Right lobe of liver (tissue), 6 donors: Measurements from ENCODE around the gene PELI3. TPM values are rescaled to one million over a fixed set of nuclear protein-coding genes. Genes with fewer than 3 reads are reported as not detected.
"Not testable (repeated sequence)": the region's sequence is repeated elsewhere in the genome, so short reads cannot be mapped to it uniquely, and the experiment has no call there.

Source experiments
- ATAC-seq, 4 donors: fragments of 200-7000 bp; cut with Tn5 transposase; one replicate each; pipeline ENCODE4 v1.9.1; 2020; ENCODE audit warnings: mild to moderate bottlenecking in 4 of 4, moderate library complexity in 4 of 4
- DNase-seq, 3 donors: peaks; one replicate each; pipeline ENCODE4 v3.0.0-alpha.2; 2020
- H3K27ac ChIP-seq, 3 donors: fragments of 200-600 bp; one replicate each; pipeline ENCODE4 v1.8.0; 2022
- H3K27me3 ChIP-seq, 2 donors: fragments of 200-600 bp; one replicate each; pipeline ENCODE4 v1.8.0; 2022
- H3K36me3 ChIP-seq, 4 donors: fragments of 200-600 bp; sonication (generic) in 1 of 4; one replicate each; pipeline versions ENCODE4 v1.5.1 to v1.8.0; 2017 to 2022; ENCODE audit warnings: control low read depth in 1 of 4
- H3K4me1 ChIP-seq, 4 donors: fragments of 200-600 bp; sonication (generic) in 1 of 4; one replicate each; pipeline versions ENCODE4 v1.5.1 to v1.8.0; 2017 to 2022; ENCODE audit warnings: control low read depth in 1 of 4
- H3K4me3 ChIP-seq, 3 donors: fragments of 200-600 bp; one replicate each; pipeline ENCODE4 v1.8.0; 2022
- H3K9me3 ChIP-seq, 4 donors: fragments of 200-600 bp; sonication (generic) in 1 of 4; one replicate each; pipeline versions ENCODE4 v1.5.1 to v1.8.0; 2017 to 2022; ENCODE audit warnings: control low read depth in 1 of 4
- POLR2A ChIP-seq: fragments of 450-650 bp; IDR thresholded peaks from one replicate; pipeline ENCODE4 v1.6.1; 2017; ENCODE audit warnings: antibody characterized with exemption, mild to moderate bottlenecking
- WGBS: methylation state at CpG from one replicate; pipeline ENCODE4 v1.1.6; 2018; ENCODE audit warnings: low coverage, low lambda C conversion rate; ENCODE audit not compliant: insufficient coverage; ENCODE audit errors: missing lambda C conversion rate; 5-methylcytosine and 5-hydroxymethylcytosine counted together
- intact Hi-C, 2 donors: fragments of 100-400 bp; cut with DNase I; formaldehyde crosslinking; loops; one replicate each; pipeline versions ENCODE4 v1.11.2 to v1.14.1; 2022
- total RNA-seq, 6 experiments: library from RNA; depleted of rRNA in 2 of 6; stranded (reverse); fragments of >200 nt in 2 of 6; fragmentation: NEBNext Ultra II Directional in 3 of 6; extraction: Animal tissue kit (Norgen Biotek cat#: 25700) in 3 of 6; gene quantifications; one replicate each; pipeline versions ENCODE4 v1.1.0 to v1.2.4, GENCODE V29; 2016 to 2023
- TF ChIP-seq, protein P1 (sequence below), 4 donors: fragments of 200-600 bp in 3 of 4; fragments of 450-650 bp in 1 of 4; IDR thresholded peaks; one replicate each; pipeline versions ENCODE4 v1.5.1 to v1.8.0; 2016 to 2022; ENCODE audit warnings: antibody characterized with exemption in 4 of 4, mild to moderate bottlenecking in 2 of 4
- donor health status: DM: no; HTN: yes; CAD: no.
- donor health status: DM: no; HTN: no; CAD: no.
- donor health status: DM: no; HTN: no; CAD: no.
- donor health status: DM: no; HTN: yes; CAD: no.
- donor health status: DM: no; HTN: yes; CAD: no.

Gene PELI3
- total RNA-seq, 6 experiments from 2014 or later, result 2.0 to 5.3 (median 3.2) TPM

DNA sequence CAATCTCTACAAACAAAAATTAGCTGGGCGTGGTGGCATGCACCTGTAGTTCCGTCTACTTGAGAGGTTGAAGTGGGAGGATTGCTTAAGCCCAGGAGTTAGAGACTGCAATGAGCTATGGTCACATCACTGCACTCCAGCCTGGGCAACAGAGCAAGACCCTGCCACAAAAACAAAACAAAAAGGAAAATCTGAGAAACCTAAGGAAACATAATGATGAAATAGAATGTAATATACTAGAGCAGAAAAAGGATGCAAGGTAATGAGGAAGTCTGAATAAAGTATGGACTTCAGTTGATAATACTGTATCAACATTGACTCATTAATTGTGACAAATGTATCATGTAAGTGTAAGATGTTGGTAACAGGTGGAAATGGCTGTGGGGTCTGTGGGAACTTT is 37.8 kb upstream of the PELI3 start:
- intact Hi-C loops, result no loop called here
- no peak for ATAC-seq
- Histone ChIP-seq H3K27ac (no peak overlapping the region), H3K36me3 (no peaks in the 10 kb centered on the region), H3K27me3 (no peaks in the 10 kb centered on the region), H3K4me3 (no peak overlapping the region), H3K4me1 (no peaks in the 10 kb centered on the region), H3K9me3 (no peaks in the 10 kb centered on the region)
- TF ChIP-seq POLR2A, result no peak
- TF ChIP-seq, protein P1, sequence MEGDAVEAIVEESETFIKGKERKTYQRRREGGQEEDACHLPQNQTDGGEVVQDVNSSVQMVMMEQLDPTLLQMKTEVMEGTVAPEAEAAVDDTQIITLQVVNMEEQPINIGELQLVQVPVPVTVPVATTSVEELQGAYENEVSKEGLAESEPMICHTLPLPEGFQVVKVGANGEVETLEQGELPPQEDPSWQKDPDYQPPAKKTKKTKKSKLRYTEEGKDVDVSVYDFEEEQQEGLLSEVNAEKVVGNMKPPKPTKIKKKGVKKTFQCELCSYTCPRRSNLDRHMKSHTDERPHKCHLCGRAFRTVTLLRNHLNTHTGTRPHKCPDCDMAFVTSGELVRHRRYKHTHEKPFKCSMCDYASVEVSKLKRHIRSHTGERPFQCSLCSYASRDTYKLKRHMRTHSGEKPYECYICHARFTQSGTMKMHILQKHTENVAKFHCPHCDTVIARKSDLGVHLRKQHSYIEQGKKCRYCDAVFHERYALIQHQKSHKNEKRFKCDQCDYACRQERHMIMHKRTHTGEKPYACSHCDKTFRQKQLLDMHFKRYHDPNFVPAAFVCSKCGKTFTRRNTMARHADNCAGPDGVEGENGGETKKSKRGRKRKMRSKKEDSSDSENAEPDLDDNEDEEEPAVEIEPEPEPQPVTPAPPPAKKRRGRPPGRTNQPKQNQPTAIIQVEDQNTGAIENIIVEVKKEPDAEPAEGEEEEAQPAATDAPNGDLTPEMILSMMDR (IDR thresholded peaks at IDR 0.05), result no peak
- WGBS, result 94% methylated on average over 2 of the region's 2 CpGs
- DNase-seq, result no peak

DNA sequence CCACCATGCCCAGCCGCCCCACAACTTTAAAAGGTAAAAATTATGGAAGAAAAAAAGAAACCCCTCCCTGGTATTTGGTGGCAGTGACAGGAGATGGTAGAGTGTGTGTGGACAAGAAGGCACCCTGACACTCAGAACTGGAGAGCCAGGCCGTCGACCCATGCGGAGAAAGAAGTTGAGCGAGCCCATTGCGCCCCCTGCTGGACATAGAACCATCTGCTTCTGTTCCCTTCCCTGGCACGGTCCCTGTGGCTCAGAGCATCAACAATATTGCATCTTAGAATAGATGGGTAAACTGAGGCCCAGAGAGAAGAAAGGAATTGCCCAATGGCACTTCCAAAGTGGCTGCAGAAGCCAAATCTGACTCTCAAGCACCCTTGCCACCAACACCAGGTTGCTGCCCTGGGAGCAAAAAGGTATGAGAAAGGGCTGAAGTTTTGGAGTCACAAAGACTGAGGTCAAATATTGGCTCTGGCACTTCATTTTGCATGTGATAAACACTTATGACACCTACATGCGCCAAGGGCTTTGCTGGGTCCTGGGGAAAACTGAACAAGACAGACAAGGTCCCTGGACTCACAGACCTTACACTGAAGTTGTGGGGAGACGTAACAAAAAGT is 36.6 kb upstream of the PELI3 start:
- no peak overlapping the region for H3K27ac ChIP-seq
- H3K9me3 ChIP-seq, result no peaks in the 10 kb centered on the region
- no peak for TF ChIP-seq POLR2A
- TF ChIP-seq, protein P1 (IDR thresholded peaks at IDR 0.05), result peak; percentile 60 to 82 (median 73)
- 32% methylated on average over 9 of the region's 9 CpGs for WGBS
- no peaks in the 10 kb centered on the region for H3K4me1 ChIP-seq
- peak; percentile 73 to 84 (median 78) for ATAC-seq
- DNase-seq, result peak in 2 of 3 donors; percentile 58 to 65
- H3K4me3 ChIP-seq, result no peak overlapping the region
- intact Hi-C loops, result no loop called here
- H3K36me3 ChIP-seq, result peaks cover 0 to 3% (median under 1%) of the 10 kb centered on the region in 4 donors
- no peaks in the 10 kb centered on the region for H3K27me3 ChIP-seq

DNA sequence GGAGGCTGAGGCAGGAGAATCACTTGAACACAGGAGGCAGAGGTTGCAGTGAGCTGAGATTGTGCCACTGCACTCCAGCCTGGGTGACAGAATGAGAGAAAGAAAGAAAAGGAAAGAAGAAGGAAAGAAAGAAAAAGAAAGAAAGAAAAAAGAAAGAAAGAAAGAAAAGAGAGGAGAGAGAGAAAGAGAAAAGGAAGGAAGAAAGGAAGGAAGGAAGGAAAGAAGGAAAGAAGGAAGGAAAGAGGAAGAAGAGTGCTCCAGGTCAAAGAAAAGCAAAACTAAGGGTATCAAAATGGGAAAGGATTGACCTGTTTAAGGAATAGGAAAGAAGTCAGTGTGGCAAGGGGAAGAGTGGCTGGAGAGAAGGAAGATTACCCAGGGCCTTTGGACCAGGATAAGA is 35.4 kb upstream of the PELI3 start:
- DNase-seq, H3K27me3 ChIP-seq, H3K4me3 ChIP-seq, ATAC-seq, intact Hi-C loops, H3K9me3 ChIP-seq, H3K4me1 ChIP-seq, H3K27ac ChIP-seq: not testable (repeated sequence)
- H3K36me3 ChIP-seq, result peaks cover 0 to 13% (median 6%) of the 10 kb centered on the region in 4 donors

DNA sequence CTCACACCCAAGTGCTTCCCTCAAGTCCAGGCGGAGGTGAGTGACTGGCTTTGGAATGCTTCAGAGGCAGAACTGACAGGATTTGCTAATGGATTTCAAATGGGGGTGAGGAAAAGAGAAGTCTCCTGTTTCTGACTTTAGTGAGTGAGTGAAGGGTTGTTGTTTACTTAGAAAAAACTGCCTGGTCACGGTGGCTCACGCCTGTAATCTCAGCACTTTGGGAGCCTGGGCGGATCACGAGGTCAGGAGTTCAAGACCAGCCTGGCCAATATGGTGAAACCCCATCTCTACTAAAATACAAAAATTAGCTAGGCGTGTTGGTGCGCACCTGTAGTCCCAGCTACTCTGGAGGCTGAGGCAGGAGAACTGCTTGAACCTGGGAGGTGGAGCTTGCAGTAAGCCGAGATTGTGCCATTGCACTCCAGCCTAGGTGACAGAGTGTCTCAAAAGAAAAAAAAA is 34.8 kb upstream of the PELI3 start:
- DNase-seq, intact Hi-C loops, H3K9me3 ChIP-seq, H3K27me3 ChIP-seq, H3K4me3 ChIP-seq, ATAC-seq, H3K27ac ChIP-seq, H3K4me1 ChIP-seq: not testable (repeated sequence)
- peaks cover 0 to 13% (median 6%) of the 10 kb centered on the region in 4 donors for H3K36me3 ChIP-seq
- WGBS, result 76% methylated on average over 7 of the region's 8 CpGs

DNA sequence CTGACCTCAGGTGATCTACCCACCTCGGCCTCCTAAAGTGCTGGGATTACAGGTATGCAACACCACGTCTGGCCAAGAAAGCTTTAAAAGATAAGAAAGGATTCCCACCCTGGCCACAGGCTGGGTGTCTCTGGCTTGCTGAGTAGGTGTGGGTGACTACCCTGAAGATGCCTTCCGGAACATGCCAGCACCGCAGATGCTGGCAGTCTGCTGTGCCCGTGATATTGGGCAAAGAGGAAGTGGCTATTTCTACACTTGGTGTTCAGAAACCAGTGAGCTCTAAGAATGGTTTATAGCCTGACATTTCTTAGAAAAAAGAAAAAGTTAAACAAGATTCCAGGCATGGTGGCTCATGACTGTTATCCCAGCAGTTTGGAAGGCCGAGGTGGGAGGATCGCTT is 34.1 kb upstream of the PELI3 start:
- H3K9me3 ChIP-seq, result no peaks in the 10 kb centered on the region
- DNase-seq (no peak), ATAC-seq (no peak)
- 77% methylated on average over 6 of the region's 7 CpGs for WGBS
- no peak overlapping the region for H3K4me3 ChIP-seq
- no peaks in the 10 kb centered on the region for H3K27me3 ChIP-seq
- intact Hi-C loops, result no loop called here
- H3K27ac ChIP-seq, result no peak overlapping the region
- TF ChIP-seq POLR2A, result no peak
- TF ChIP-seq, protein P1 (IDR thresholded peaks at IDR 0.05), result no peak
- peaks cover 0 to under 1% (median 0%) of the 10 kb centered on the region in 4 donors for H3K4me1 ChIP-seq
- peaks cover 0 to 13% (median 7%) of the 10 kb centered on the region in 4 donors for H3K36me3 ChIP-seq
